BLaER1 (cell line): Measurements from ENCODE around the gene KRT79.

Experiments
- H3K27ac ChIP-seq: shearing (Covaris generic); formaldehyde crosslinking; 2 replicates; pipeline ENCODE4 v1.8.1; 2022
- H3K27me3 ChIP-seq: shearing (Covaris generic); formaldehyde crosslinking; 2 replicates; pipeline ENCODE4 v1.8.1; 2022
- H3K36me3 ChIP-seq: shearing (Covaris generic); formaldehyde crosslinking; 2 replicates; pipeline ENCODE4 v1.8.1; 2022
- H3K4me1 ChIP-seq: shearing (Covaris generic); formaldehyde crosslinking; 2 replicates; pipeline ENCODE4 v1.8.1; 2022
- H3K4me2 ChIP-seq: shearing (Covaris generic); formaldehyde crosslinking; 2 replicates; pipeline ENCODE4 v1.8.1; 2022
- H3K4me3 ChIP-seq: shearing (Covaris generic); formaldehyde crosslinking; 2 replicates; pipeline ENCODE4 v1.8.1; 2022
- H3K9ac ChIP-seq: shearing (Covaris generic); formaldehyde crosslinking; 2 replicates; pipeline ENCODE4 v1.8.1; 2022
- H3K9me3 ChIP-seq: shearing (Covaris generic); formaldehyde crosslinking; 2 replicates; pipeline ENCODE4 v1.8.1; 2022
- H4K20me1 ChIP-seq: shearing (Covaris generic); formaldehyde crosslinking; 2 replicates; pipeline ENCODE4 v1.8.1; 2022
- Cebpa-rat ChIP-seq: shearing (Covaris generic); IDR thresholded peaks from 2 replicates; pipeline ENCODE4 v1.8.1; 2022

The KRT79 gene

GRCh38 chr12:52826611-52827498, 7.3 kb downstream of the KRT79 start:
- Histone ChIP-seq H3K4me1 (no peaks in the 10 kb centered on the region), H3K9me3 (no peaks in the 10 kb centered on the region), H3K27ac (no peak overlapping the region), H3K36me3 (no peaks in the 10 kb centered on the region), H3K27me3 (no peaks in the 10 kb centered on the region), H4K20me1 (no peaks in the 10 kb centered on the region), H3K4me2 (no peak overlapping the region), H3K9ac (no peak overlapping the region), H3K4me3 (no peak overlapping the region)
- no peak for TF ChIP-seq Cebpa-rat

- Histone ChIP-seq H3K27me3 (no peaks in the 10 kb centered on the region), H3K9me3 (no peaks in the 10 kb centered on the region), H3K4me3 (no peak overlapping the region), H4K20me1 (no peaks in the 10 kb centered on the region), H3K9ac (no peak overlapping the region), H3K36me3 (no peaks in the 10 kb centered on the region), H3K27ac (no peak overlapping the region), H3K4me2 (no peak overlapping the region), H3K4me1 (no peaks in the 10 kb centered on the region)
- no peak for TF ChIP-seq Cebpa-rat
These were observed 8.2 kb downstream of the KRT79 start for GRCh38 chr12:52825961-52826360.

- no peaks in the 10 kb centered on the region for H3K4me1 ChIP-seq
- H3K27ac ChIP-seq: no peak overlapping the region
These were observed 9.2 kb downstream of the KRT79 start for GRCh38 chr12:52824741-52825410.

GRCh38 chr12:52823761-52824450, 10.2 kb downstream of the KRT79 start:
- H4K20me1 ChIP-seq: no peaks in the 10 kb centered on the region
- H3K36me3 ChIP-seq: no peaks in the 10 kb centered on the region
- H3K27ac ChIP-seq: no peak overlapping the region
- no peak for TF ChIP-seq Cebpa-rat
- no peak overlapping the region for H3K4me2 ChIP-seq
- no peak overlapping the region for H3K4me3 ChIP-seq
- no peaks in the 10 kb centered on the region for H3K4me1 ChIP-seq
- no peaks in the 10 kb centered on the region for H3K9me3 ChIP-seq
- no peak overlapping the region for H3K9ac ChIP-seq
- no peaks in the 10 kb centered on the region for H3K27me3 ChIP-seq

More at GRCh38 chr12:52824741-52825410, 9.2 kb downstream of the KRT79 start:
- Histone ChIP-seq H3K9me3 (no peaks in the 10 kb centered on the region), H3K9ac (no peak overlapping the region), H3K4me2 (no peak overlapping the region), H3K4me3 (no peak overlapping the region), H3K36me3 (no peaks in the 10 kb centered on the region), H4K20me1 (no peaks in the 10 kb centered on the region), H3K27me3 (no peaks in the 10 kb centered on the region)
- TF ChIP-seq Cebpa-rat: no peak

GRCh38 chr12:52822771-52823510, 11.2 kb downstream of the KRT79 start:
- Histone ChIP-seq H3K4me1 (no peaks in the 10 kb centered on the region), H3K27me3 (no peaks in the 10 kb centered on the region), H3K36me3 (no peaks in the 10 kb centered on the region), H3K27ac (no peak overlapping the region), H4K20me1 (no peaks in the 10 kb centered on the region), H3K9me3 (no peaks in the 10 kb centered on the region), H3K4me2 (no peak overlapping the region), H3K4me3 (no peak overlapping the region), H3K9ac (no peak overlapping the region)
- no peak for TF ChIP-seq Cebpa-rat

GRCh38 chr12:52821826-52822660, 12.1 kb downstream of the KRT79 start:
- H3K4me3 ChIP-seq: no peak overlapping the region
- no peak overlapping the region for H3K4me2 ChIP-seq
- no peaks in the 10 kb centered on the region for H3K36me3 ChIP-seq
- no peaks in the 10 kb centered on the region for H3K4me1 ChIP-seq
- no peak overlapping the region for H3K9ac ChIP-seq
- H4K20me1 ChIP-seq: no peaks in the 10 kb centered on the region
- H3K27ac ChIP-seq: no peak overlapping the region
- no peaks in the 10 kb centered on the region for H3K9me3 ChIP-seq
- no peak for TF ChIP-seq Cebpa-rat
- no peaks in the 10 kb centered on the region for H3K27me3 ChIP-seq

- no peak overlapping the region for H3K27ac ChIP-seq
- no peaks in the 10 kb centered on the region for H3K4me1 ChIP-seq
- H3K9ac ChIP-seq: no peak overlapping the region
- H3K27me3 ChIP-seq: no peaks in the 10 kb centered on the region
- no peak for TF ChIP-seq Cebpa-rat
- no peak overlapping the region for H3K4me3 ChIP-seq
- H3K4me2 ChIP-seq: no peak overlapping the region
- H3K9me3 ChIP-seq: no peaks in the 10 kb centered on the region
- no peaks in the 10 kb centered on the region for H4K20me1 ChIP-seq
- H3K36me3 ChIP-seq: no peaks in the 10 kb centered on the region
These were observed 12.9 kb downstream of the KRT79 start for GRCh38 chr12:52821071-52821730.

- Histone ChIP-seq H3K36me3 (no peaks in the 10 kb centered on the region), H3K4me2 (no peak overlapping the region), H4K20me1 (no peaks in the 10 kb centered on the region), H3K27ac (no peak overlapping the region), H3K9ac (no peak overlapping the region), H3K4me3 (no peak overlapping the region), H3K9me3 (no peaks in the 10 kb centered on the region), H3K27me3 (no peaks in the 10 kb centered on the region), H3K4me1 (no peaks in the 10 kb centered on the region)
- no peak for TF ChIP-seq Cebpa-rat
These were observed 13.6 kb downstream of the KRT79 start for GRCh38 chr12:52820521-52820920.
